ENCODE measurements around the gene ZNF570. TPM values are rescaled to one million over a fixed set of nuclear protein-coding genes. Genes with fewer than 3 reads are reported as not detected.

Gene ZNF570
- total and polyA plus RNA-seq, 4 donors = 9.2 to 18.8 (median 14.4) TPM

Other genes with a start within 250 kb of the ZNF570 start
- gene ZNF527, start 98.3 kb upstream of the ZNF570 start, total RNA-seq = 10 to 100 TPM; 11.7 to 17.2 TPM
- gene ZNF527, start 98.3 kb upstream of the ZNF570 start, polyA plus RNA-seq (ENCODE audit: insufficient read length in 2 of 2) = 10 to 100 TPM in 1 of 2 donors, 1 to 10 TPM in 1; 8.5 to 10.1 TPM
- gene ZNF569, start 1.9 kb upstream of the ZNF570 start, total RNA-seq = 10 to 100 TPM; 14.1 to 26.1 TPM
- 10 to 100 TPM; 12.1 to 13.3 TPM for gene ZNF569, start 1.9 kb upstream of the ZNF570 start, polyA plus RNA-seq (ENCODE audit: insufficient read length in 2 of 2)
- gene ZNF793, start 37.6 kb downstream of the ZNF570 start, total RNA-seq = 10 to 100 TPM; 17.8 to 23.3 TPM
- 10 to 100 TPM; 28.5 to 44.8 TPM for gene ZNF793, start 37.6 kb downstream of the ZNF570 start, polyA plus RNA-seq (ENCODE audit: insufficient read length in 2 of 2)
- 10 to 100 TPM; 14.2 TPM for gene ZNF571, start 125.4 kb downstream of the ZNF570 start, total RNA-seq
- 10 to 100 TPM; 11.7 to 13.1 TPM for gene ZNF571, start 125.4 kb downstream of the ZNF570 start, polyA plus RNA-seq (ENCODE audit: insufficient read length in 2 of 2)
- gene ZNF540, start 125.5 kb downstream of the ZNF570 start, total RNA-seq = 10 to 100 TPM; 10.7 to 20.0 TPM
- gene ZNF540, start 125.5 kb downstream of the ZNF570 start, polyA plus RNA-seq (ENCODE audit: insufficient read length in 2 of 2) = 10 to 100 TPM; 20.1 to 23.5 TPM
- 10 to 100 TPM; 39.7 to 42.3 TPM for gene ZFP30, start 186.1 kb downstream of the ZNF570 start, total RNA-seq
- gene ZFP30, start 186.1 kb downstream of the ZNF570 start, polyA plus RNA-seq (ENCODE audit: insufficient read length in 2 of 2) = 10 to 100 TPM; 27.6 to 34.3 TPM